IMR-90 (cell line): ENCODE measurements around the gene ADCY2. TPM values are rescaled to one million over a fixed set of nuclear protein-coding genes. Genes with fewer than 3 reads are reported as not detected.

Experiments used
- ATAC-seq: fragments of 200-7000 bp; cut with Tn5 transposase; 2 replicates; pipeline ENCODE4 v1.9.1; 2020; ENCODE audit warnings: low read depth, mild to moderate bottlenecking, moderate library complexity
- BruUV-seq: library from RNA; stranded (reverse); fragments of 400-500 nt; replicated peaks from 2 replicates; lab custom pipeline; 2021; lab: Mats Ljungman, UMichigan
- CTCF ChIA-PET: fragments of 300-600 bp; formaldehyde crosslinking; extraction: SDS; loops from one replicate; lab custom pipeline; 2021; ENCODE audit warnings: antibody characterized with exemption; lab: Yijun Ruan, JAX
- POLR2A ChIA-PET: fragments of 300-600 bp; sonication (Branson Sonifier 250); formaldehyde crosslinking; loops from one replicate; lab custom pipeline; 2022; ENCODE audit warnings: antibody characterized with exemption; ENCODE audit not compliant: unreplicated experiment; lab: Charles Lee
- DNase-seq: peaks from one replicate; pipeline ENCODE4 v3.0.0; 2013
- H2AFZ ChIP-seq: replicated peaks from 2 replicates; pipeline ENCODE3; 2013; ENCODE audit warnings: low read length, mild to moderate bottlenecking; ENCODE audit not compliant: poor library complexity
- H2AK5ac ChIP-seq: 2 replicates; pipeline ENCODE4 v1.6.1; 2013; ENCODE audit warnings: low read depth, low read length, inconsistent platforms
- H2AK9ac ChIP-seq: replicated peaks from 2 replicates; pipeline ENCODE3; 2013; ENCODE audit warnings: mild to moderate bottlenecking, low read depth, low read length, moderate library complexity; ENCODE audit not compliant: poor library complexity
- H2BK120ac ChIP-seq: 2 replicates; pipeline ENCODE4 v1.6.1; 2013; ENCODE audit warnings: low read depth, low read length, inconsistent platforms
- H2BK15ac ChIP-seq: 3 replicates; pipeline ENCODE4 v1.6.1; 2013; ENCODE audit warnings: low read depth, low read length, inconsistent platforms
- H2BK20ac ChIP-seq: 2 replicates; pipeline ENCODE4 v1.6.1; 2013; ENCODE audit warnings: low read depth, mild to moderate bottlenecking, inconsistent platforms, low read length, moderate library complexity
- H2BK5ac ChIP-seq: 2 replicates; pipeline ENCODE4 v1.6.1; 2013; ENCODE audit warnings: mild to moderate bottlenecking, low read depth, low read length, inconsistent platforms; ENCODE audit not compliant: poor library complexity, severe bottlenecking
- H3K14ac ChIP-seq: replicated peaks from 2 replicates; pipeline ENCODE4 v1.6.1; 2013; ENCODE audit warnings: low read depth, low read length, inconsistent platforms
- H3K18ac ChIP-seq: 2 replicates; pipeline ENCODE4 v1.6.1; 2013; ENCODE audit warnings: low read depth, low read length, control low read depth
- H3K23ac ChIP-seq: 2 replicates; pipeline ENCODE4 v1.6.1; 2013; ENCODE audit warnings: low read depth, low read length, inconsistent platforms
- H3K27ac ChIP-seq: 2 replicates; pipeline ENCODE4 v1.5.1; 2013; ENCODE audit warnings: mild to moderate bottlenecking, control low read depth, low read length; ENCODE audit not compliant: insufficient read depth
- H3K27me3 ChIP-seq: 2 replicates; pipeline ENCODE4 v1.6.1; 2013; ENCODE audit warnings: low read length; ENCODE audit not compliant: control insufficient read depth, insufficient read depth
- H3K36me3 ChIP-seq: 2 replicates; pipeline ENCODE4 v1.6.1; 2013; ENCODE audit warnings: low read length, mixed read lengths; ENCODE audit not compliant: control insufficient read depth, insufficient read depth
- H3K4ac ChIP-seq: 2 replicates; pipeline ENCODE4 v1.6.1; 2013; ENCODE audit warnings: low read depth, low read length, inconsistent platforms
- H3K4me1 ChIP-seq: 2 replicates; pipeline ENCODE4 v1.6.1; 2013; ENCODE audit warnings: low read length, mixed read lengths; ENCODE audit not compliant: control insufficient read depth, insufficient read depth
- H3K4me2 ChIP-seq: 2 replicates; pipeline ENCODE4 v1.6.1; 2013; ENCODE audit warnings: low read depth, mild to moderate bottlenecking, control low read depth, low read length, moderate library complexity
- H3K4me3 ChIP-seq: 2 replicates; pipeline ENCODE4 v1.5.1; 2013; ENCODE audit warnings: low read depth, mild to moderate bottlenecking, control low read depth, low read length, moderate library complexity; ENCODE audit not compliant: insufficient read depth
- H3K56ac ChIP-seq: 2 replicates; pipeline ENCODE4 v1.6.1; 2013; ENCODE audit warnings: low read length, inconsistent platforms; ENCODE audit not compliant: insufficient read depth; ENCODE audit errors: extremely low read depth
- H3K79me1 ChIP-seq, 2 experiments: 2 replicates each; pipeline ENCODE4 v1.6.1; 2013; ENCODE audit warnings: low read length in 2 of 2, inconsistent platforms in 1 of 2, low read depth in 1 of 2
- H3K9ac ChIP-seq: 2 replicates; pipeline ENCODE4 v1.6.1; 2013; ENCODE audit warnings: low read depth, low read length, control low read depth
- H3K9me1 ChIP-seq: 2 replicates; pipeline ENCODE4 v1.6.1; 2013; ENCODE audit warnings: low read length, inconsistent platforms; ENCODE audit not compliant: insufficient read depth
- H3K9me3 ChIP-seq: 2 replicates; pipeline ENCODE4 v1.6.1; 2013; ENCODE audit warnings: low read length; ENCODE audit not compliant: control insufficient read depth, insufficient read depth
- H4K20me1 ChIP-seq: 2 replicates; pipeline ENCODE4 v1.6.1; 2013; ENCODE audit warnings: low read length, inconsistent platforms; ENCODE audit not compliant: insufficient read depth
- H4K5ac ChIP-seq: 2 replicates; pipeline ENCODE4 v1.6.1; 2013; ENCODE audit warnings: mild to moderate bottlenecking, low read depth, low read length, control low read depth
- H4K8ac ChIP-seq, 2 experiments: 2 replicates each; pipeline ENCODE4 v1.6.1; 2013; ENCODE audit warnings: low read depth in 2 of 2, low read length in 2 of 2, control low read depth in 1 of 2, inconsistent platforms in 1 of 2
- H4K91ac ChIP-seq: 2 replicates; pipeline ENCODE4 v1.6.1; 2013; ENCODE audit warnings: low read depth, low read length, inconsistent platforms; ENCODE audit not compliant: insufficient read depth
- CEBPB ChIP-seq: IDR thresholded peaks from 2 replicates; pipeline ENCODE4 v1.6.1; 2012; ENCODE audit warnings: low read depth, low read length, improper control_type of control experiment
- CHD1 ChIP-seq: IDR thresholded peaks from 2 replicates; pipeline ENCODE4 v1.6.1; 2012; ENCODE audit warnings: low read depth, low read length, improper control_type of control experiment
- FOS ChIP-seq: fragments of 150-350 bp; IDR thresholded peaks from 2 replicates; pipeline ENCODE4 v1.6.1; 2016; ENCODE audit warnings: low read depth, low read length
- MAFK ChIP-seq: IDR thresholded peaks from 2 replicates; pipeline ENCODE4 v1.6.1; 2012; ENCODE audit warnings: low read depth, low read length, improper control_type of control experiment
- MAZ ChIP-seq: IDR thresholded peaks from 2 replicates; pipeline ENCODE4 v1.6.1; 2012; ENCODE audit warnings: low read depth, mild to moderate bottlenecking, low read length, improper control_type of control experiment, moderate library complexity, borderline replicate concordance
- MXI1 ChIP-seq: IDR thresholded peaks from 2 replicates; pipeline ENCODE4 v1.6.1; 2012; ENCODE audit warnings: low read depth, mild to moderate bottlenecking, low read length, moderate library complexity, borderline replicate concordance
- POLR2A ChIP-seq: IDR thresholded peaks from 2 replicates; pipeline ENCODE4 v1.6.1; 2012; ENCODE audit warnings: mild to moderate bottlenecking, low read depth, low read length
- RAD21 ChIP-seq: IDR thresholded peaks from 2 replicates; pipeline ENCODE4 v1.6.1; 2012; ENCODE audit warnings: low read length, improper control_type of control experiment
- RCOR1 ChIP-seq: IDR thresholded peaks from 2 replicates; pipeline ENCODE4 v1.6.1; 2012; ENCODE audit warnings: mild to moderate bottlenecking, low read length, improper control_type of control experiment; ENCODE audit not compliant: insufficient replicate concordance
- WGBS, 2 experiments: methylation state at CpG; one replicate each; pipeline versions ENCODE4 v1.1.5 to v1.1.7; 2013; ENCODE audit warnings: missing lambda C conversion rate in 2 of 2; ENCODE audit not compliant: insufficient read length in 1 of 2; ENCODE audit errors: extremely low coverage in 2 of 2; 5-methylcytosine and 5-hydroxymethylcytosine counted together
- dilution Hi-C: fragments of 300-500 bp; cut with HindIII; formaldehyde crosslinking; loops from one replicate; pipeline ENCODE4 v1.14.3; 2018; ENCODE audit warnings: low sequenced_read_pairs; ENCODE audit not compliant: unreplicated experiment
- in situ Hi-C: fragments of 300-500 bp; cut with MboI; formaldehyde crosslinking; loops from 3 replicates; pipeline ENCODE4 v1.14.3; 2019; ENCODE audit warnings: low sequenced_read_pairs, inconsistent platforms, mixed read lengths
- intact Hi-C: fragments of 100-400 bp; cut with micrococcal nuclease; formaldehyde crosslinking; loops from 2 replicates; pipeline ENCODE4 v1.10.0; 2022
- polyA plus RNA-seq, 3 experiments: library from polyadenylated mRNA; depleted of rRNA; stranded (reverse); fragments of >200 nt; gene quantifications; 2 replicates each; pipeline ENCODE4 v1.2.3, GENCODE V29; 2012; ENCODE audit warnings: low replicate concordance in 1 of 3
- total RNA-seq: library from RNA; depleted of rRNA; stranded (reverse); fragments of >200 nt; gene quantifications from 2 replicates; pipeline ENCODE4 v1.2.3, GENCODE V29; 2012
- TF ChIP-seq, protein P1 (sequence below): fragments of 150-350 bp; IDR thresholded peaks from 2 replicates; pipeline ENCODE4 v1.6.1; 2017; ENCODE audit warnings: mild to moderate bottlenecking, antibody characterized with exemption, low read length, low read depth

ADCY2 gene
- total and polyA plus RNA-seq, 2 of the 4 experiments (the other 2 are of a cell fraction), result not detected

DNA sequence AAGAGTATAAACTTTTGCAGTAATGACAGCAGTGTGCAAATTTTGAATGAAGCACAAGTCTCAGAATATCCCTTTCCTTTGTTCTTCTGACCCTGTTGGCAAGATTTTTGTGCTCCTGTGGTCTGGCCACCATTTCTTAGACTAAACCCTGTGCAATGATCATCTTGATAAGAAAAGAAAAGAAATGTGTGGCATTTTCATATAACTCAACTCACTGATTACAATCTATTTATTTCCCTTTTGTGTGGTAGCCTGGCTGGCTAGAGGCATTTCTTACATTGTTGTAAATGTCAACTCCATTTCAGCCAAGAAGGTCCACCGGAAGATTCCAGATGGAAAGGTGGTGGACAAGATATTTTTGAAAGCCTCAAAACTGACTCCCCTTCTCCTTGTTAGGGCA, 41.9 kb downstream of the ADCY2 start:
- H3K9me1 ChIP-seq, result no peaks in the 10 kb centered on the region
- H4K91ac ChIP-seq, result no peak overlapping the region
- no peak for ATAC-seq
- no peak overlapping the region for H3K4ac ChIP-seq
- intact Hi-C loops, result no loop called here
- no peaks in the 10 kb centered on the region for H3K36me3 ChIP-seq
- H3K9me3 ChIP-seq, result peaks cover 10% of the 10 kb centered on the region
- H3K14ac ChIP-seq, result no peak overlapping the region
- H3K56ac ChIP-seq, result no peak overlapping the region
- DNase-seq, result no peak
- H3K27me3 ChIP-seq, result no peaks in the 10 kb centered on the region
- ChIA-PET POLR2A (no interaction called here), CTCF (no interaction called here)
- H3K4me2 ChIP-seq, result no peak overlapping the region
- no peak overlapping the region for H3K9ac ChIP-seq
- no TSS peak for BruUV-seq
- H3K23ac ChIP-seq, result no peak overlapping the region
- H3K18ac ChIP-seq, result no peak overlapping the region
- TF ChIP-seq CHD1 (no peak), RCOR1 (no peak), MAFK (no peak), CEBPB (no peak), RAD21 (no peak), MXI1 (no peak), POLR2A (no peak), FOS (no peak), MAZ (no peak)
- TF ChIP-seq, protein P1, sequence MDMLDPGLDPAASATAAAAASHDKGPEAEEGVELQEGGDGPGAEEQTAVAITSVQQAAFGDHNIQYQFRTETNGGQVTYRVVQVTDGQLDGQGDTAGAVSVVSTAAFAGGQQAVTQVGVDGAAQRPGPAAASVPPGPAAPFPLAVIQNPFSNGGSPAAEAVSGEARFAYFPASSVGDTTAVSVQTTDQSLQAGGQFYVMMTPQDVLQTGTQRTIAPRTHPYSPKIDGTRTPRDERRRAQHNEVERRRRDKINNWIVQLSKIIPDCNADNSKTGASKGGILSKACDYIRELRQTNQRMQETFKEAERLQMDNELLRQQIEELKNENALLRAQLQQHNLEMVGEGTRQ, result no peak
- no peak overlapping the region for H2AFZ ChIP-seq
- no peak overlapping the region for H4K5ac ChIP-seq
- no peaks in the 10 kb centered on the region for H3K4me1 ChIP-seq
- H3K4me3 ChIP-seq, result no peak overlapping the region
- H2BK120ac ChIP-seq, result no peak overlapping the region
- dilution Hi-C loops, result no loop called here
- no peak overlapping the region for H3K27ac ChIP-seq
- in situ Hi-C loops, result no loop called here
- H2BK20ac ChIP-seq, result no peak overlapping the region
- H4K8ac ChIP-seq, result no peak overlapping the region
- no peak overlapping the region for H2AK5ac ChIP-seq
- no peaks in the 10 kb centered on the region for H3K79me1 ChIP-seq
- no CpG with 5 or more reads among the region's 1 CpG for WGBS, 2 experiments
- H2BK5ac ChIP-seq, result no peak overlapping the region
- H4K20me1 ChIP-seq, result no peaks in the 10 kb centered on the region
- H2AK9ac ChIP-seq, result no peak overlapping the region
- H2BK15ac ChIP-seq, result no peak overlapping the region
